GM18951 (cell line): Measurements from ENCODE around the gene IER2.
A peak's percentile ranks its signal among the peaks of the same experiment; 100 is the strongest.
"Not testable (repeated sequence)": the region's sequence is repeated elsewhere in the genome, so short reads cannot be mapped to it uniquely, and the experiment has no call there.

Experiments
- POLR2A ChIP-seq: IDR thresholded peaks from 4 replicates; pipeline ENCODE4 v1.6.1; 2011; ENCODE audit warnings: mild to moderate bottlenecking; ENCODE audit not compliant: insufficient read length, insufficient read depth; ENCODE audit errors: extremely low read depth
- in situ Hi-C: fragments of 300-500 bp; cut with MboI; formaldehyde crosslinking; loops from one replicate; pipeline ENCODE4 v1.12.0; 2022; ENCODE audit warnings: low sequenced_read_pairs, mixed read lengths, inconsistent platforms; ENCODE audit not compliant: unreplicated experiment

IER2 gene

GRCh38 chr19:13155472-13156359 is 5.5 kb downstream of the IER2 start:
- in situ Hi-C loops, result no loop called here
- no peak for TF ChIP-seq POLR2A

- in situ Hi-C loops, result no loop called here
- no peak for TF ChIP-seq POLR2A
These were observed 9.5 kb downstream of the IER2 start for GRCh38 chr19:13159713-13160112.

- in situ Hi-C loops, result no loop called here
- no peak for TF ChIP-seq POLR2A
These were observed 10.3 kb downstream of the IER2 start for GRCh38 chr19:13160557-13160956.

GRCh38 chr19:13162724-13163608 is 12.8 kb downstream of the IER2 start:
- peak; percentile 83 for TF ChIP-seq POLR2A
- in situ Hi-C loops, result no loop called here

GRCh38 chr19:13163609-13164342 is 13.6 kb downstream of the IER2 start:
- in situ Hi-C loops, result no loop called here

GRCh38 chr19:13164343-13165161 is 14.3 kb downstream of the IER2 start:
- no peak for TF ChIP-seq POLR2A
- in situ Hi-C loops, result no loop called here

More at GRCh38 chr19:13163609-13164342, 13.6 kb downstream of the IER2 start:
- no peak for TF ChIP-seq POLR2A

GRCh38 chr19:13165162-13165997 is 15.2 kb downstream of the IER2 start:
- in situ Hi-C loops, result no loop called here
- TF ChIP-seq POLR2A, result no peak

GRCh38 chr19:13166151-13166550 is 15.9 kb downstream of the IER2 start:
- in situ Hi-C loops, result not testable (repeated sequence)

GRCh38 chr19:13169769-13170168 is 19.6 kb downstream of the IER2 start:
- in situ Hi-C loops, result no loop called here
- no peak for TF ChIP-seq POLR2A

- in situ Hi-C loops, result no loop called here
- no peak for TF ChIP-seq POLR2A
These were observed 20.9 kb downstream of the IER2 start for GRCh38 chr19:13171146-13171545.

GRCh38 chr19:13172346-13173138 is 22.3 kb downstream of the IER2 start:
- in situ Hi-C loops, result no loop called here
- no peak for TF ChIP-seq POLR2A
